ENCODE data around the gene APOBEC3A. TPM values are rescaled to one million over a fixed set of nuclear protein-coding genes. Genes with fewer than 3 reads are reported as not detected.

APOBEC3A gene
- total and polyA plus RNA-seq, 2 of the 13 experiments (the other 11 are each of a cell fraction or from before 2014, with no cell fraction given): not detected

DNA sequence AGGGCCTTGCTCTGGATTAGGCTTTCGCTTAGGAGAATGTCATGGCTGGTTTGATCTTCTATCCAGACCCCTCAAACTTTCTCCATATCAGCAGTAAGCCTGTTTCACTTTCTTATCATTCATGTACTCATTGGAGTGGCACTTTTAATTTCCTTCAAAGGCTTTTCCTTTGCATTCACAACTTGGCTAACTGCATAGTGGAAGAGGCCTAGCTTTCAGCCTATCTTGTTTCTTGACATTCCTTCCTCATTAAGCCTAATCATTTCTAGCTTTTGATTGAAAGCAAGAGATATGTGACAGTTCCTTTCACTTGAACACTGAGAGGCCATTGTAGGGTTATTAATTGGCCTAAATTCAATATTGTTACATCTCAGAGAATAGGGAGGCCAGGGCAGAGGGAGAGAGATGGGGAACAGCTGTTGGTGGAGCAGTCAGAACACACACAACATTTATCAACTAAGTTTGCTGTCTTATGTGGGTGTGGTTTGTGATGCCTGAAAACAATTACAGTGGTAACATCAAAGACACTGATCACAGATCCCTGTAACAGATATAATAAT, 37.7 kb upstream of the APOBEC3A start:
- H3K79me2 ChIP-seq (ENCODE audit: insufficient read depth, low read length): no peaks in the 10 kb centered on the region
- ChIA-PET POLR2A (no interaction called here), CTCF (ENCODE audit: low intra/inter-chr PET ratio, low total read pairs) (no interaction called here)
- H3K9ac ChIP-seq (ENCODE audit: insufficient read depth, low read depth, low read length): no peak overlapping the region
- no peak overlapping the region for H3K27ac ChIP-seq (ENCODE audit: extremely low read length, insufficient read depth, low read length)
- H3K27me3 ChIP-seq (ENCODE audit: control insufficient read depth in 1 of 2, insufficient read depth in 2 of 2, low read length in 2 of 2): 0 out of 5 replicates have a peak, but pooled peaks cover 0 to 2% of the 10 kb centered on the region in 2 experiments
- H3K4me3 ChIP-seq (replicated peaks in 1 of 3; ENCODE audit: insufficient read depth in 1 of 3, low read depth in 2 of 3, low read length in 3 of 3): no peak overlapping the region
- no peaks in the 10 kb centered on the region for H3K9me3 ChIP-seq (ENCODE audit: low read length)
- in situ Hi-C loops (cut with HindIII; ENCODE audit: extremely low pct_ligation_motif_present, low pct_unique_long_range_greater_than_20kb) (no loop called here), intact Hi-C loops (cut with micrococcal nuclease; ENCODE audit: unreplicated experiment) (loop anchor here (5.0 kb wide), 1 partner anchor 53 kb away; no protein-coding TSS in a partner anchor)
- H3K36me3 ChIP-seq (replicated peaks in 1 of 2; ENCODE audit: control insufficient read depth in 1 of 2, insufficient read depth in 2 of 2, low read length in 2 of 2): no peaks in the 10 kb centered on the region
- H3K4me2 ChIP-seq (ENCODE audit: low read depth, low read length): no peak overlapping the region
- TF ChIP-seq HOXA9 (CRISPR knock-in tag; IDR thresholded peaks at IDR 0.05; ENCODE audit: borderline replicate concordance) (no peak), ZNF891 (CRISPR knock-in tag; IDR thresholded peaks at IDR 0.05) (no peak), MED8 (CRISPR knock-in tag; IDR thresholded peaks at IDR 0.05; ENCODE audit: insufficient replicate concordance) (no peak), TCF12 (IDR thresholded peaks at IDR 0.05) (no peak), TCF12 (CRISPR knock-in tag; IDR thresholded peaks at IDR 0.05) (no peak), TEAD3 (CRISPR knock-in tag; optimal IDR thresholded peaks at IDR 0.05; ENCODE audit: borderline replicate concordance) (no peak), RBM39 (IDR thresholded peaks at IDR 0.05; ENCODE audit: low read depth, low read length, poor library complexity, severe bottlenecking) (no peak), IRF2 (CRISPR knock-in tag; IDR thresholded peaks at IDR 0.05) (no peak), ADNP (CRISPR knock-in tag; IDR thresholded peaks at IDR 0.05) (no peak), ZNF839 (CRISPR knock-in tag; IDR thresholded peaks at IDR 0.05; ENCODE audit: borderline replicate concordance) (no peak)
- TF ChIP-seq, protein P1, sequence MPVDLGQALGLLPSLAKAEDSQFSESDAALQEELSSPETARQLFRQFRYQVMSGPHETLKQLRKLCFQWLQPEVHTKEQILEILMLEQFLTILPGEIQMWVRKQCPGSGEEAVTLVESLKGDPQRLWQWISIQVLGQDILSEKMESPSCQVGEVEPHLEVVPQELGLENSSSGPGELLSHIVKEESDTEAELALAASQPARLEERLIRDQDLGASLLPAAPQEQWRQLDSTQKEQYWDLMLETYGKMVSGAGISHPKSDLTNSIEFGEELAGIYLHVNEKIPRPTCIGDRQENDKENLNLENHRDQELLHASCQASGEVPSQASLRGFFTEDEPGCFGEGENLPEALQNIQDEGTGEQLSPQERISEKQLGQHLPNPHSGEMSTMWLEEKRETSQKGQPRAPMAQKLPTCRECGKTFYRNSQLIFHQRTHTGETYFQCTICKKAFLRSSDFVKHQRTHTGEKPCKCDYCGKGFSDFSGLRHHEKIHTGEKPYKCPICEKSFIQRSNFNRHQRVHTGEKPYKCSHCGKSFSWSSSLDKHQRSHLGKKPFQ (CRISPR knock-in tag; IDR thresholded peaks at IDR 0.05; ENCODE audit: insufficient replicate concordance): no peak
- no peak for ATAC-seq
- peaks cover 39% of the 10 kb centered on the region for H3K4me1 ChIP-seq (ENCODE audit: insufficient read depth, low read length)
- WGBS (ENCODE audit: low lambda C conversion rate): 86% methylated on average over 1 of the region's 1 CpG
- BruUV-seq (replicated peaks): no TSS peak
- no peaks in the 10 kb centered on the region for H4K20me1 ChIP-seq (ENCODE audit: insufficient read depth, low read length)
- no peak for FAIRE-seq
- no peak overlapping the region for H2AFZ ChIP-seq (ENCODE audit: low read length)
- DNase-seq (ENCODE audit: low spot score): no peak
